CD4-positive, alpha-beta memory T cell (primary cell): ENCODE measurements around the gene UBXN1. TPM values are rescaled to one million over a fixed set of nuclear protein-coding genes. Genes with fewer than 3 reads are reported as not detected.
"Not testable (repeated sequence)": the region's sequence is repeated elsewhere in the genome, so short reads cannot be mapped to it uniquely, and the experiment has no call there.

Experiments
- CTCF ChIA-PET: fragments of 350-600 bp; sonication (Branson Sonifier 250); formaldehyde crosslinking; loops from one replicate; lab custom pipeline; 2021; ENCODE audit warnings: inconsistent platforms; ENCODE audit not compliant: partially characterized antibody; lab: Charles Lee
- POLR2A ChIA-PET: fragments of 350-600 bp; sonication (Branson Sonifier 250); formaldehyde crosslinking; loops from one replicate; lab custom pipeline; 2021; ENCODE audit not compliant: partially characterized antibody; lab: Charles Lee
- DNase-seq, 5 donors: peaks; one replicate each; pipeline versions ENCODE4 v3.0.0 to v3.0.0-alpha.2; 2020 to 2022; ENCODE audit warnings: mixed read lengths in 1 of 5
- H3K27ac ChIP-seq: one replicate; pipeline ENCODE4 v1.7.0; 2013; ENCODE audit warnings: low read depth, low read length
- H3K27me3 ChIP-seq: 2 replicates; pipeline ENCODE4 v1.7.0; 2013; ENCODE audit warnings: mild to moderate bottlenecking, low read length, moderate library complexity; ENCODE audit not compliant: insufficient read depth
- H3K36me3 ChIP-seq: 2 replicates; pipeline ENCODE4 v1.7.0; 2013; ENCODE audit warnings: mild to moderate bottlenecking, low read length, moderate library complexity; ENCODE audit not compliant: insufficient read depth
- H3K4me1 ChIP-seq: 2 replicates; pipeline ENCODE4 v1.7.0; 2013; ENCODE audit warnings: mild to moderate bottlenecking, low read length, moderate library complexity; ENCODE audit not compliant: insufficient read depth
- H3K4me3 ChIP-seq, 2 donors: one replicate each; pipeline ENCODE4 v1.7.0; 2013; ENCODE audit warnings: low read length in 2 of 2, mild to moderate bottlenecking in 1 of 2
- H3K9me3 ChIP-seq, 2 donors: one replicate each; pipeline ENCODE4 v1.7.0; 2013; ENCODE audit warnings: low read length in 2 of 2, control low read depth in 1 of 2; ENCODE audit not compliant: control insufficient read depth in 1 of 2
- H3K27ac Mint-ChIP-seq, 7 donors: one replicate each; pipeline ENCODE4 v1.8.0; 2020 to 2021; ENCODE audit warnings: mixed read lengths in 7 of 7, mild to moderate bottlenecking in 6 of 7, inconsistent platforms in 3 of 7, moderate library complexity in 3 of 7
- H3K27me3 Mint-ChIP-seq, 2 donors: one replicate each; pipeline ENCODE4 v1.8.0; 2020 to 2021; ENCODE audit warnings: mixed read lengths in 2 of 2
- H3K36me3 Mint-ChIP-seq, 2 donors: one replicate each; pipeline ENCODE4 v1.8.0; 2020 to 2021; ENCODE audit warnings: mixed read lengths in 2 of 2, inconsistent platforms in 1 of 2, mild to moderate bottlenecking in 1 of 2
- H3K4me1 Mint-ChIP-seq, 4 donors: one replicate each; pipeline ENCODE4 v1.8.0; 2020 to 2021; ENCODE audit warnings: mixed read lengths in 4 of 4, mild to moderate bottlenecking in 1 of 4
- H3K4me3 Mint-ChIP-seq, 8 donors: one replicate each; pipeline ENCODE4 v1.8.0; 2020 to 2021; ENCODE audit warnings: mixed read lengths in 8 of 8, mild to moderate bottlenecking in 7 of 8, moderate library complexity in 6 of 8, inconsistent platforms in 3 of 8
- H3K9me3 Mint-ChIP-seq, 8 donors: one replicate each; pipeline ENCODE4 v1.8.0; 2020 to 2021; ENCODE audit warnings: mixed read lengths in 8 of 8, mild to moderate bottlenecking in 5 of 8, inconsistent platforms in 3 of 8, moderate library complexity in 1 of 8
- intact Hi-C: fragments of 100-400 bp; cut with micrococcal nuclease; formaldehyde crosslinking; loops from one replicate; pipeline ENCODE4 v1.15.1; 2023
- polyA plus RNA-seq, 2 donors: library from polyadenylated mRNA; unstranded; fragments of 300-500 nt; fragmentation: Illumina TruSeq; gene quantifications; one replicate each; pipeline ENCODE4 v1.2.3, GENCODE V29; 2021
- total RNA-seq, 2 experiments: library from RNA; stranded (reverse); gene quantifications; one replicate each; pipeline ENCODE4 v1.2.3, GENCODE V29; 2021

UBXN1 gene
- total and polyA plus RNA-seq, 4 experiments from 2014 or later, result 150 to 185 (median 179) TPM

DNA sequence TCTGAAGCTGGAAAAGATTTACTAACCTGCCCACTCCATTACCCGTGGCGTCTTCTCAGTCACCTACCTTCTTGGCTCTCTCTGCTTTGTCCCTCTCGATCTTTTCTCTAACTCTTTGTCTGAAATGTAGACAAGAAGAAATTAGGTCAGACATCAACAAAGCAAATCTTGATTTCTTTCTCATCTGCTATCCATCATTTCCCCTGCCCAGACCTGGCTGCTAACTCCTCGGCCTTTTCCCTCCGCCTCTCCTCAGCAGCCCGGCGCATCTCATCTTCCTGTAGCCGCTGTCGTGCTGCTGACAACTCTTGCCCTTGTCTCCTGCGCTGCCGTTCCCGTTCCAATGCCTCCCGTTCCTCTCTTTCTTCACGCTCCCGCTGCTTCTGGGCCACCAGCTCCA lies 1.2 kb downstream of the UBXN1 start:
- ChIA-PET POLR2A (interaction anchor here (1.3 to 19.7 kb wide), 10 partner anchors 11 to 179 kb away, joined by 3 to 494 read pairs (median 5); partner anchors contain the start of genes C11orf98, CSKMT, GANAB and MTA2), CTCF (interaction anchor here (1.4 to 1.6 kb wide), 2 partner anchors 10 to 13 kb away, joined by 3 to 6 read pairs; partner anchors contain the start of genes C11orf98 and CSKMT)
- H3K27me3 Mint-ChIP-seq, result no peaks in the 10 kb centered on the region
- H3K4me1 Mint-ChIP-seq, result peaks cover 18 to 58% (median 38%) of the 10 kb centered on the region in 4 donors
- no peak for DNase-seq
- peak overlapping the region; percentile 87 to 98 (median 92) for H3K4me3 Mint-ChIP-seq
- peaks cover 50% of the 10 kb centered on the region for H3K4me1 ChIP-seq
- H3K36me3 ChIP-seq, result peaks cover 15% of the 10 kb centered on the region
- H3K9me3 Mint-ChIP-seq, result no peaks in the 10 kb centered on the region
- H3K27me3 ChIP-seq, result no peaks in the 10 kb centered on the region
- H3K9me3 ChIP-seq, result no peaks in the 10 kb centered on the region
- H3K36me3 Mint-ChIP-seq, result peaks cover 18 to 39% of the 10 kb centered on the region in 2 donors
- peak overlapping the region; percentile 86 to 99 (median 95) for H3K27ac Mint-ChIP-seq
- peak overlapping the region; percentile 98 for H3K27ac ChIP-seq
- peak overlapping the region; percentile 17 to 95 for H3K4me3 ChIP-seq
- intact Hi-C loops, result loop anchor here (2.0 to 5.0 kb wide), 4 partner anchors 13 to 255 kb away; partner anchors contain the start of genes C11orf98, CSKMT and INTS5

DNA sequence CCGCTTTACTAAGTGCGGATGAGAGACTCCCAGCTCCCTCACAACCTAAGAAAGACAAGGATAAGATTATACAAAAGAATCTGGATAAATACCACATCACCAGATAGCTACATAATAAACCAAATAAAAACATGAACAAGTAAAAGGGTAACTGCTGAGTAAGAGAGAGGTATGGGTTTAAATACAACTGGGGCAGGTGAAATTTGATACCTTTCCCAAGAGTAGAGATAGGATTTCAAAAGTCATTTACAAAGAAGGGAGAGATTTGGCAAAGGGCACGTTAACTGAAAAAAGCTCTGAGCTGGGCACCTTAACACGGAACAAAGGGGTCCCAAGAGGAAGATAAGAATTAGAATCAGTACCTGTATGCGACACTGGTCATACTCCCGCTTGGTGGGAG lies 1.7 kb downstream of the UBXN1 start:
- no peak for DNase-seq
- no peak overlapping the region for H3K4me3 ChIP-seq
- intact Hi-C loops, result loop anchor here (5.0 kb wide), 1 partner anchor 255 kb away; no protein-coding TSS in a partner anchor
- CTCF ChIA-PET, result interaction anchor here (0.8 to 1.6 kb wide), 3 partner anchors 10 to 109 kb away, joined by 3 to 6 read pairs (median 3); partner anchors contain the start of genes C11orf98 and CSKMT
- H3K4me3 Mint-ChIP-seq, result peak overlapping the region; percentile 59 to 98 (median 91)
- peak overlapping the region; percentile 98 for H3K27ac ChIP-seq
- POLR2A ChIA-PET, result interaction anchor here (0.7 to 19.7 kb wide), 12 partner anchors 11 to 179 kb away, joined by 3 to 494 read pairs (median 5); partner anchors contain the start of genes B3GAT3, C11orf98, CSKMT and GANAB
- no peaks in the 10 kb centered on the region for H3K27me3 ChIP-seq
- H3K4me1 ChIP-seq, result peaks cover 56% of the 10 kb centered on the region
- H3K36me3 Mint-ChIP-seq, result peaks cover 18 to 41% of the 10 kb centered on the region in 2 donors
- peaks cover 15% of the 10 kb centered on the region for H3K36me3 ChIP-seq
- peaks cover 19 to 64% (median 42%) of the 10 kb centered on the region in 4 donors for H3K4me1 Mint-ChIP-seq
- H3K9me3 ChIP-seq, result no peaks in the 10 kb centered on the region
- no peaks in the 10 kb centered on the region for H3K27me3 Mint-ChIP-seq
- no peaks in the 10 kb centered on the region for H3K9me3 Mint-ChIP-seq
- peak overlapping the region; percentile 76 to 99 (median 91) for H3K27ac Mint-ChIP-seq

- H3K4me1 ChIP-seq, result peaks cover 56% of the 10 kb centered on the region
- no peak overlapping the region for H3K27ac ChIP-seq
- Mint-ChIP-seq H3K9me3 (no peaks in the 10 kb centered on the region), H3K27me3 (no peaks in the 10 kb centered on the region), H3K4me3 (peak overlapping the region; percentile 59 to 98 (median 91)), H3K4me1 (peaks cover 19 to 68% (median 44%) of the 10 kb centered on the region in 4 donors), H3K36me3 (peaks cover 19 to 45% of the 10 kb centered on the region in 2 donors), H3K27ac (peak overlapping the region in 6 of 7 donors; percentile 52 to 97 (median 78))
- POLR2A ChIA-PET, result interaction anchor here (0.7 to 19.7 kb wide), 11 partner anchors 10 to 166 kb away, joined by 3 to 494 read pairs (median 5); partner anchors contain the start of genes B3GAT3, C11orf98, CSKMT and GANAB
- CTCF ChIA-PET, result interaction anchor here (0.8 to 1.6 kb wide), 3 partner anchors 9 to 110 kb away, joined by 3 to 6 read pairs (median 3); partner anchors contain the start of genes C11orf98 and CSKMT
- H3K9me3 ChIP-seq, result no peaks in the 10 kb centered on the region
- H3K36me3 ChIP-seq, result peaks cover 15% of the 10 kb centered on the region
- H3K27me3 ChIP-seq, result no peaks in the 10 kb centered on the region
- DNase-seq, result no peak
- H3K4me3 ChIP-seq, result no peak overlapping the region
- intact Hi-C loops, result loop anchor here (5.0 kb wide), 1 partner anchor 254 kb away; no protein-coding TSS in a partner anchor
Measured at GRCh38 chr11:62676698-62677097, 2.2 kb downstream of the UBXN1 start.

DNA sequence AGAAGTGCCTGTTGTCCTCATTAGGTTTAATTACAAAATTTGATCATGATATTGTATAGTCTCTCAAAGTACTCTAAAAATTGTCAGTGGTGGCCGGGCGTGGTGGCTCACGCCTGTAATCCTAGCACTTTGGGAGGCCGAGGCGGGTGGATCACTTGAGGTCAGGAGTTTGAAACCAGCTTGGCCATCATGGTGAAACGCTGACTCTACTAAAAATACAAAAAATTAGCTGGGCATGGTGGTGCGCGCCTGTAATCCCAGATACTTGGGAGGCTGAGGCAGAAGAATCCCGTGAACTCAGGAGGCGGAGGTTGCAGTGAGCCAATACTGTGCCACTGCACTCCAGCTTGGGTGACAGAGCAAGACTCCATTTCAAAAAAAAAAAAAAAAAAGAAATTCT lies 3.5 kb downstream of the UBXN1 start:
- Histone ChIP-seq H3K4me1 (peaks cover 56% of the 10 kb centered on the region), H3K36me3 (peaks cover 15% of the 10 kb centered on the region)
- Mint-ChIP-seq H3K4me3 (peak overlapping the region in 2 of 8 donors; percentile 30 to 38), H3K4me1 (peaks cover 20 to 74% (median 46%) of the 10 kb centered on the region in 4 donors), H3K27ac (peak overlapping the region in 3 of 7 donors; percentile 27 to 72 (median 70)), H3K36me3 (peaks cover 22 to 52% of the 10 kb centered on the region in 2 donors)
- H3K27me3 ChIP-seq, DNase-seq, H3K27ac ChIP-seq, H3K9me3 ChIP-seq, H3K9me3 Mint-ChIP-seq, H3K27me3 Mint-ChIP-seq, H3K4me3 ChIP-seq: not testable (repeated sequence)
- intact Hi-C loops, result loop anchor here (5.0 kb wide), 1 partner anchor 253 kb away; no protein-coding TSS in a partner anchor
- ChIA-PET CTCF (interaction anchor here (0.7 to 2.5 kb wide), 5 partner anchors 11 to 290 kb away, joined by 3 to 12 read pairs (median 4); partner anchors contain the start of genes C11orf98, CSKMT and TUT1), POLR2A (interaction anchor here (1.3 to 19.7 kb wide), 7 partner anchors 9 to 79 kb away, joined by 5 to 494 read pairs (median 45); partner anchors contain the start of genes B3GAT3, C11orf98, CSKMT and GANAB)

GRCh38 chr11:62673196-62673525 lies 5.7 kb downstream of the UBXN1 start:
- Histone ChIP-seq H3K4me1 (peaks cover 59% of the 10 kb centered on the region), H3K4me3 (peak overlapping the region in 1 of 2 donors; percentile 97)

DNA sequence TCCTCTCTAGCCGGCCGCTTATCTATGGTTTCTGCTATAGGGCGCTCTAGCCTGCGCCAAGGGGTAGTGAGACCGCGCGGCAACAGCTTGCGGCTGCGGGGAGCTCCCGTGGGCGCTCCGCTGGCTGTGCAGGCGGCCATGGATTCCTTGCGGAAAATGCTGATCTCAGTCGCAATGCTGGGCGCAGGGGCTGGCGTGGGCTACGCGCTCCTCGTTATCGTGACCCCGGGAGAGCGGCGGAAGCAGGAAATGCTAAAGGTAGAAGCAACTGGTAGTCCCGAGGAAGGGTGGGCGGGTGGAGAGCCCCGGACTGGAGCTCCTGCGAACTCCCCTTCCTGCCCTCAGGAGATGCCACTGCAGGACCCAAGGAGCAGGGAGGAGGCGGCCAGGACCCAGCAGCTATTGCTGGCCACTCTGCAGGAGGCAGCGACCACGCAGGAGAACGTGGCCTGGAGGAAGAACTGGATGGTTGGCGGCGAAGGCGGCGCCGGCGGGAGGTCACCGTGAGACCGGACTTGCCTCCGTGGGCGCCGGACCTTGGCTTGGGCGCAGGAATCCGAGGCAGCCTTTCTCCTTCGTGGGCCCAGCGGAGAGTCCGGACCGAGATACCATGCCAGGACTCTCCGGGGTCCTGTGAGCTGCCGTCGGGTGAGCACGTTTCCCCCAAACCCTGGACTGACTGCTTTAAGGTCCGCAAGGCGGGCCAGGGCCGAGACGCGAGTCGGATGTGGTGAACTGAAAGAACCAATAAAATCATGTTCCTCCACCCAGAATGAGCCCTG lies 7.1 kb downstream of the UBXN1 start, which contains the start of the genes LBHD1 and UQCC3:
LBHD1 (minus strand) TSS at position 660 of the 782 bp plus-strand sequence. CDS start 2,236 bp downstream, outside the sequence.
UQCC3 (plus strand) TSS at position 66 of the 782 bp plus-strand sequence; CDS start at position 139, 73 bp downstream.
- POLR2A ChIA-PET, result interaction anchor here (0.6 to 19.7 kb wide), 39 partner anchors 8 to 279 kb away, joined by 3 to 494 read pairs (median 7); partner anchors contain the start of genes AHNAK, B3GAT3, BSCL2 and EEF1G
- Histone ChIP-seq H3K4me1 (peaks cover 55% of the 10 kb centered on the region), H3K27me3 (no peaks in the 10 kb centered on the region), H3K9me3 (no peaks in the 10 kb centered on the region), H3K4me3 (peak within 1 kb of the TSS; percentile 91 to 97), H3K27ac (peak within 1 kb of the TSS; percentile 74), H3K36me3 (peaks cover 9% of the 10 kb centered on the region)
- peak within 1 kb of the TSS; percentile 89 to 98 (median 97) for H3K27ac Mint-ChIP-seq
- H3K4me1 Mint-ChIP-seq, result peaks cover 14 to 74% (median 43%) of the 10 kb centered on the region in 4 donors
- H3K36me3 Mint-ChIP-seq, result peaks cover 11 to 40% of the 10 kb centered on the region in 2 donors
- H3K4me3 Mint-ChIP-seq, result peak within 1 kb of the TSS; percentile 93 to 99 (median 99)
- DNase-seq, result peak; percentile 68 to 80 (median 75)
- CTCF ChIA-PET, result interaction anchor here (0.7 to 10.4 kb wide), 8 partner anchors 7 to 248 kb away, joined by 3 to 86 read pairs (median 6); partner anchors contain the start of genes C11orf98, CSKMT, INTS5 and TMEM179B
- no peaks in the 10 kb centered on the region for H3K27me3 Mint-ChIP-seq
- H3K9me3 Mint-ChIP-seq, result no peaks in the 10 kb centered on the region
- intact Hi-C loops, result loop anchor here (1.0 to 2.0 kb wide), 2 partner anchors 8 to 19 kb away; partner anchors contain the start of genes INTS5 and UBXN1

More at GRCh38 chr11:62673196-62673525, 5.7 kb downstream of the UBXN1 start:
- H3K27me3 ChIP-seq, result no peaks in the 10 kb centered on the region
- intact Hi-C loops, result no loop called here
- Mint-ChIP-seq H3K27me3 (no peaks in the 10 kb centered on the region), H3K4me3 (peak overlapping the region; percentile 25 to 99 (median 76)), H3K36me3 (peaks cover 22 to 48% of the 10 kb centered on the region in 2 donors), H3K27ac (peak overlapping the region in 4 of 7 donors; percentile 22 to 98 (median 86)), H3K9me3 (no peaks in the 10 kb centered on the region), H3K4me1 (peaks cover 22 to 78% (median 48%) of the 10 kb centered on the region in 4 donors)
- peaks cover 15% of the 10 kb centered on the region for H3K36me3 ChIP-seq
- CTCF ChIA-PET, result interaction anchor here (0.9 to 10.4 kb wide), 5 partner anchors 9 to 81 kb away, joined by 3 to 86 read pairs (median 4); partner anchors contain the start of genes C11orf98, CSKMT and TUT1
- peak overlapping the region; percentile 74 for H3K27ac ChIP-seq
- POLR2A ChIA-PET, result interaction anchor here (0.6 to 19.7 kb wide), 10 partner anchors 7 to 208 kb away, joined by 3 to 494 read pairs (median 18); partner anchors contain the start of genes B3GAT3, C11orf98, CSKMT and EML3
- DNase-seq, result no peak
- no peaks in the 10 kb centered on the region for H3K9me3 ChIP-seq
